ENCODE measurements around the gene ZNF554. TPM values are rescaled to one million over a fixed set of nuclear protein-coding genes. Genes with fewer than 3 reads are reported as not detected.

The ZNF554 gene
- total RNA-seq, 3 donors from 2014 or later (not counting 1 experiment from before 2014, with no cell fraction given) = 3.4 to 5.6 (median 3.7) TPM

- ATAC-seq (no peak), DNase-seq (no peak)
- peaks cover 7 to 11% of the 10 kb centered on the region in 2 donors for H3K4me1 Mint-ChIP-seq
- H3K9me3 ChIP-seq (ENCODE audit: control insufficient read depth, insufficient read depth, low read length) = no peaks in the 10 kb centered on the region
- 96% methylated on average over 29 of the region's 29 CpGs for WGBS (ENCODE audit: insufficient coverage)
- no peaks in the 10 kb centered on the region for H3K36me3 Mint-ChIP-seq
- no peak for TF ChIP-seq CTCF (IDR thresholded peaks at IDR 0.05)
- H3K4me3 Mint-ChIP-seq = no peak overlapping the region
- intact Hi-C loops (cut with micrococcal nuclease) = no loop called here
- no peaks in the 10 kb centered on the region for H3K9me3 Mint-ChIP-seq
- no peaks in the 10 kb centered on the region for H3K27me3 ChIP-seq (ENCODE audit: control insufficient read depth, insufficient read depth, low read length)
- H3K27ac ChIP-seq (ENCODE audit: low read length) = no peak overlapping the region
- no peaks in the 10 kb centered on the region for H3K27me3 Mint-ChIP-seq (ENCODE audit: low read depth in 2 of 2)
- H3K4me3 ChIP-seq (ENCODE audit: low read length) = no peak overlapping the region
- no peaks in the 10 kb centered on the region for H3K4me1 ChIP-seq (ENCODE audit: control insufficient read depth, insufficient read depth, low read length)
- no peak overlapping the region for H3K27ac Mint-ChIP-seq
- peaks cover 9% of the 10 kb centered on the region for H3K36me3 ChIP-seq (ENCODE audit: control insufficient read depth, insufficient read depth, low read length)
These were observed 16.0 kb upstream of the ZNF554 start for GRCh38 chr19:2803486-2804155.

- Mint-ChIP-seq H3K27ac (no peak overlapping the region), H3K36me3 (no peaks in the 10 kb centered on the region), H3K9me3 (no peaks in the 10 kb centered on the region), H3K27me3 (ENCODE audit: low read depth in 2 of 2) (no peaks in the 10 kb centered on the region), H3K4me1 (peaks cover 7 to 11% of the 10 kb centered on the region in 2 donors), H3K4me3 (no peak overlapping the region)
- ATAC-seq (peak in 1 of 3 donors; percentile 30), DNase-seq (no peak)
- H3K4me3 ChIP-seq (ENCODE audit: low read length) = no peak overlapping the region
- no peaks in the 10 kb centered on the region for H3K9me3 ChIP-seq (ENCODE audit: control insufficient read depth, insufficient read depth, low read length)
- peaks cover 13% of the 10 kb centered on the region for H3K36me3 ChIP-seq (ENCODE audit: control insufficient read depth, insufficient read depth, low read length)
- H3K27ac ChIP-seq (ENCODE audit: low read length) = no peak overlapping the region
- TF ChIP-seq CTCF (IDR thresholded peaks at IDR 0.05) = no peak
- intact Hi-C loops (cut with micrococcal nuclease) = no loop called here
- H3K27me3 ChIP-seq (ENCODE audit: control insufficient read depth, insufficient read depth, low read length) = no peaks in the 10 kb centered on the region
- H3K4me1 ChIP-seq (ENCODE audit: control insufficient read depth, insufficient read depth, low read length) = no peaks in the 10 kb centered on the region
- 82% methylated on average over 27 of the region's 27 CpGs for WGBS (ENCODE audit: insufficient coverage)
These were observed 15.3 kb upstream of the ZNF554 start for GRCh38 chr19:2804156-2805004.

GRCh38 chr19:2805261-2805900 is 14.3 kb upstream of the ZNF554 start:
- H3K4me1 Mint-ChIP-seq = peaks cover 7 to 11% of the 10 kb centered on the region in 2 donors
- no peak for ATAC-seq
- no peak for DNase-seq
- Histone ChIP-seq H3K27ac (ENCODE audit: low read length) (no peak overlapping the region), H3K9me3 (ENCODE audit: control insufficient read depth, insufficient read depth, low read length) (no peaks in the 10 kb centered on the region), H3K4me3 (ENCODE audit: low read length) (no peak overlapping the region), H3K36me3 (ENCODE audit: control insufficient read depth, insufficient read depth, low read length) (peaks cover 15% of the 10 kb centered on the region), H3K4me1 (ENCODE audit: control insufficient read depth, insufficient read depth, low read length) (no peaks in the 10 kb centered on the region), H3K27me3 (ENCODE audit: control insufficient read depth, insufficient read depth, low read length) (no peaks in the 10 kb centered on the region)
- no peak for TF ChIP-seq CTCF (IDR thresholded peaks at IDR 0.05)
- no peaks in the 10 kb centered on the region for H3K36me3 Mint-ChIP-seq
- H3K27me3 Mint-ChIP-seq (ENCODE audit: low read depth in 2 of 2) = no peaks in the 10 kb centered on the region
- no peaks in the 10 kb centered on the region for H3K9me3 Mint-ChIP-seq
- no peak overlapping the region for H3K4me3 Mint-ChIP-seq
- WGBS (ENCODE audit: insufficient coverage) = 98% methylated on average over 24 of the region's 28 CpGs
- no peak overlapping the region for H3K27ac Mint-ChIP-seq
- intact Hi-C loops (cut with micrococcal nuclease) = no loop called here
